KBM-7 (cell line): ENCODE data around the gene ICAM1.
A peak's percentile ranks its signal among the peaks of the same experiment; 100 is the strongest.

Experiments used
- DNase-seq: peaks from one replicate; pipeline ENCODE4 v3.0.0-alpha.2; 2015
- in situ Hi-C: fragments of 300-500 bp; cut with MboI; formaldehyde crosslinking; loops from 2 replicates; pipeline ENCODE4 v1.14.3; 2020; ENCODE audit warnings: low sequenced_read_pairs, low pct_unique_long_range_greater_than_20kb, mixed read lengths

Gene ICAM1

GRCh38 chr19:10317045-10317856 lies 46.3 kb downstream of the ICAM1 start:
- no peak for DNase-seq
- in situ Hi-C loops = no loop called here

GRCh38 chr19:10317857-10318462 lies 47.0 kb downstream of the ICAM1 start:
- in situ Hi-C loops = no loop called here

GRCh38 chr19:10318807-10319682 lies 48.1 kb downstream of the ICAM1 start:
- in situ Hi-C loops = no loop called here
- DNase-seq = no peak

More at GRCh38 chr19:10317857-10318462, 47.0 kb downstream of the ICAM1 start:
- no peak for DNase-seq

- in situ Hi-C loops = no loop called here
- no peak for DNase-seq
These were observed 49.9 kb downstream of the ICAM1 start for GRCh38 chr19:10320602-10321416.

GRCh38 chr19:10321417-10321797 lies 50.5 kb downstream of the ICAM1 start:
- DNase-seq = no peak
- in situ Hi-C loops = no loop called here

- DNase-seq = no peak
- in situ Hi-C loops = no loop called here
These were observed 51.2 kb downstream of the ICAM1 start for GRCh38 chr19:10321874-10322835.

- DNase-seq = no peak
- in situ Hi-C loops = no loop called here
These were observed 54.8 kb downstream of the ICAM1 start for GRCh38 chr19:10325732-10326131.

- DNase-seq = no peak
- in situ Hi-C loops = no loop called here
These were observed 56.9 kb downstream of the ICAM1 start for GRCh38 chr19:10327793-10328192.

GRCh38 chr19:10328558-10329429 lies 57.9 kb downstream of the ICAM1 start:
- DNase-seq = no peak
- in situ Hi-C loops = no loop called here

GRCh38 chr19:10329555-10329954 lies 58.6 kb downstream of the ICAM1 start:
- in situ Hi-C loops = no loop called here
- DNase-seq = no peak

GRCh38 chr19:10332158-10332964 lies 61.4 kb downstream of the ICAM1 start:
- DNase-seq = no peak
- in situ Hi-C loops = no loop called here

GRCh38 chr19:10332965-10333757 lies 62.2 kb downstream of the ICAM1 start, which contains the start of gene RAVER1:
Gene RAVER1, minus strand, starts transcription at chr19:10333529. Its CDS starts 22 bp downstream, at chr19:10333507.
- peak; percentile 95 for DNase-seq
- in situ Hi-C loops = no loop called here

- in situ Hi-C loops = no loop called here
These were observed 63.1 kb downstream of the ICAM1 start for GRCh38 chr19:10333758-10334587.

GRCh38 chr19:10334588-10335351 lies 63.9 kb downstream of the ICAM1 start:
- in situ Hi-C loops = no loop called here

More at GRCh38 chr19:10333758-10334587, 63.1 kb downstream of the ICAM1 start:
- no peak for DNase-seq

More at GRCh38 chr19:10334588-10335351, 63.9 kb downstream of the ICAM1 start:
- peak; percentile 24 for DNase-seq
